GM18498 (cell line): ENCODE data around the gene FCMR.
"Not testable (repeated sequence)": the region's sequence is repeated elsewhere in the genome, so short reads cannot be mapped to it uniquely, and the experiment has no call there.

Source experiments
- ATAC-seq: cut with Tn5 transposase; IDR thresholded peaks from one replicate; pipeline ENCODE4 v1.9.1; 2021; ENCODE audit warnings: mild to moderate bottlenecking, moderate library complexity; ENCODE audit not compliant: unreplicated experiment

Gene FCMR

GRCh38 chr1:206924592-206925105, 2.9 kb upstream of the FCMR start:
- peak; percentile 28 for ATAC-seq

GRCh38 chr1:206923961-206924557, 2.3 kb upstream of the FCMR start:
- not testable (repeated sequence) for ATAC-seq

- ATAC-seq, result peak; percentile 56
These were observed 1.5 kb upstream of the FCMR start for GRCh38 chr1:206923009-206923960.

- no peak for ATAC-seq
These were observed 783 bp upstream of the FCMR start for GRCh38 chr1:206922524-206922923.

- no peak for ATAC-seq
These were observed 3.7 kb downstream of the FCMR start for GRCh38 chr1:206918076-206918475.

GRCh38 chr1:206916000-206916709, 5.6 kb downstream of the FCMR start:
- no peak for ATAC-seq

GRCh38 chr1:206915030-206915735, 6.6 kb downstream of the FCMR start:
- no peak for ATAC-seq

GRCh38 chr1:206913766-206914537, 7.8 kb downstream of the FCMR start:
- no peak for ATAC-seq

- ATAC-seq, result peak; percentile 59
These were observed 9.2 kb downstream of the FCMR start for GRCh38 chr1:206912445-206913095.

- ATAC-seq, result no peak
These were observed 10.6 kb downstream of the FCMR start for GRCh38 chr1:206911064-206911663.

GRCh38 chr1:206909883-206910318, 11.8 kb downstream of the FCMR start:
- ATAC-seq, result no peak

- no peak for ATAC-seq
These were observed 12.4 kb downstream of the FCMR start for GRCh38 chr1:206909161-206909882.

- no peak for ATAC-seq
These were observed 13.7 kb downstream of the FCMR start for GRCh38 chr1:206908038-206908437.

GRCh38 chr1:206907304-206907991, 14.3 kb downstream of the FCMR start:
- ATAC-seq, result no peak

GRCh38 chr1:206905295-206906164, 16.2 kb downstream of the FCMR start:
- peak; percentile 50 for ATAC-seq

GRCh38 chr1:206904423-206905142, 17.2 kb downstream of the FCMR start:
- no peak for ATAC-seq
